Measurements from ENCODE around the gene CEP72. TPM values are rescaled to one million over a fixed set of nuclear protein-coding genes. Genes with fewer than 3 reads are reported as not detected.

CEP72 gene
- total RNA-seq, 1 donor, result 3.3 TPM

GRCh38 chr5:641331-641765 lies 29.2 kb downstream of the CEP72 start:
- no peaks in the 10 kb centered on the region for H3K27me3 ChIP-seq (ENCODE audit: insufficient read depth, low read length)
- no peaks in the 10 kb centered on the region for H3K79me2 ChIP-seq (ENCODE audit: insufficient read depth, low read length)
- H3K9me3 ChIP-seq (ENCODE audit: low read depth, low read length), result no peaks in the 10 kb centered on the region
- TF ChIP-seq CTCF (IDR thresholded peaks at IDR 0.05; ENCODE audit: extremely low read depth, low read depth, low read length), result no peak
- no peak for DNase-seq (ENCODE audit: insufficient read length, low spot score, missing footprints)
- H3K4me1 ChIP-seq (ENCODE audit: insufficient read depth, low read length), result no peaks in the 10 kb centered on the region
- no peak overlapping the region for H3K4me3 ChIP-seq (ENCODE audit: insufficient read depth, low read length)
- H3K36me3 ChIP-seq (ENCODE audit: insufficient read depth, low read length), result peaks cover 9% of the 10 kb centered on the region
- H3K4me2 ChIP-seq (ENCODE audit: insufficient read depth, low read length), result no peak overlapping the region
- no peaks in the 10 kb centered on the region for H4K20me1 ChIP-seq (ENCODE audit: insufficient read depth, low read length)
- H2AFZ ChIP-seq (ENCODE audit: low read length), result no peak overlapping the region
- no peak overlapping the region for H3K27ac ChIP-seq (ENCODE audit: low read depth, low read length)

GRCh38 chr5:642481-642880 lies 30.3 kb downstream of the CEP72 start:
- no peak for DNase-seq (ENCODE audit: insufficient read length, low spot score, missing footprints)
- H3K27ac ChIP-seq (ENCODE audit: low read depth, low read length), result no peak overlapping the region
- no peak overlapping the region for H3K4me2 ChIP-seq (ENCODE audit: insufficient read depth, low read length)
- H3K36me3 ChIP-seq (ENCODE audit: insufficient read depth, low read length), result peaks cover 6% of the 10 kb centered on the region
- TF ChIP-seq CTCF (IDR thresholded peaks at IDR 0.05; ENCODE audit: extremely low read depth, low read depth, low read length), result no peak
- H2AFZ ChIP-seq (ENCODE audit: low read length), result no peak overlapping the region
- H3K9me3 ChIP-seq (ENCODE audit: low read depth, low read length), result no peaks in the 10 kb centered on the region
- no peak overlapping the region for H3K4me3 ChIP-seq (ENCODE audit: insufficient read depth, low read length)
- no peaks in the 10 kb centered on the region for H3K27me3 ChIP-seq (ENCODE audit: insufficient read depth, low read length)
- H3K79me2 ChIP-seq (ENCODE audit: insufficient read depth, low read length), result no peaks in the 10 kb centered on the region
- no peaks in the 10 kb centered on the region for H3K4me1 ChIP-seq (ENCODE audit: insufficient read depth, low read length)
- H4K20me1 ChIP-seq (ENCODE audit: insufficient read depth, low read length), result no peaks in the 10 kb centered on the region

- Histone ChIP-seq H3K4me3 (ENCODE audit: insufficient read depth, low read length) (no peak overlapping the region), H3K27ac (ENCODE audit: low read depth, low read length) (no peak overlapping the region), H3K9me3 (ENCODE audit: low read depth, low read length) (no peaks in the 10 kb centered on the region), H3K79me2 (ENCODE audit: insufficient read depth, low read length) (no peaks in the 10 kb centered on the region), H3K27me3 (ENCODE audit: insufficient read depth, low read length) (no peaks in the 10 kb centered on the region), H3K4me1 (ENCODE audit: insufficient read depth, low read length) (no peaks in the 10 kb centered on the region), H3K36me3 (ENCODE audit: insufficient read depth, low read length) (peaks cover 6% of the 10 kb centered on the region), H2AFZ (ENCODE audit: low read length) (no peak overlapping the region), H4K20me1 (ENCODE audit: insufficient read depth, low read length) (no peaks in the 10 kb centered on the region), H3K4me2 (ENCODE audit: insufficient read depth, low read length) (no peak overlapping the region)
- no peak for DNase-seq (ENCODE audit: insufficient read length, low spot score, missing footprints)
- no peak for TF ChIP-seq CTCF (IDR thresholded peaks at IDR 0.05; ENCODE audit: extremely low read depth, low read depth, low read length)
These were observed 31.2 kb downstream of the CEP72 start for GRCh38 chr5:643351-643801.

GRCh38 chr5:643811-644271 lies 31.7 kb downstream of the CEP72 start:
- no peak overlapping the region for H3K4me2 ChIP-seq (ENCODE audit: insufficient read depth, low read length)
- H3K4me3 ChIP-seq (ENCODE audit: insufficient read depth, low read length), result no peak overlapping the region
- H3K27me3 ChIP-seq (ENCODE audit: insufficient read depth, low read length), result no peaks in the 10 kb centered on the region
- no peak for TF ChIP-seq CTCF (IDR thresholded peaks at IDR 0.05; ENCODE audit: extremely low read depth, low read depth, low read length)
- no peak overlapping the region for H2AFZ ChIP-seq (ENCODE audit: low read length)
- peaks cover 6% of the 10 kb centered on the region for H3K36me3 ChIP-seq (ENCODE audit: insufficient read depth, low read length)
- no peaks in the 10 kb centered on the region for H3K4me1 ChIP-seq (ENCODE audit: insufficient read depth, low read length)
- no peaks in the 10 kb centered on the region for H4K20me1 ChIP-seq (ENCODE audit: insufficient read depth, low read length)
- no peak overlapping the region for H3K27ac ChIP-seq (ENCODE audit: low read depth, low read length)
- no peak for DNase-seq (ENCODE audit: insufficient read length, low spot score, missing footprints)
- H3K9me3 ChIP-seq (ENCODE audit: low read depth, low read length), result no peaks in the 10 kb centered on the region
- no peaks in the 10 kb centered on the region for H3K79me2 ChIP-seq (ENCODE audit: insufficient read depth, low read length)

Measured in osteoblast (primary cell).